ENCODE results near the gene ATP6V0B.

- TF ChIP-seq CTCF (IDR thresholded peaks at IDR 0.05) (no peak), POLR2A (IDR thresholded peaks at IDR 0.05) (no peak)
These were observed 41.2 kb upstream of the ATP6V0B start, which contains the start of gene ARTN for GRCh38 chr1:43933386-43934100.

Measured in lower leg skin (tissue), 3 donors.